ENCODE measurements around the gene PDZD2.
A peak's percentile ranks its signal among the peaks of the same experiment; 100 is the strongest.
"Not testable (repeated sequence)": the region's sequence is repeated elsewhere in the genome, so short reads cannot be mapped to it uniquely, and the experiment has no call there.

PDZD2 gene

DNA sequence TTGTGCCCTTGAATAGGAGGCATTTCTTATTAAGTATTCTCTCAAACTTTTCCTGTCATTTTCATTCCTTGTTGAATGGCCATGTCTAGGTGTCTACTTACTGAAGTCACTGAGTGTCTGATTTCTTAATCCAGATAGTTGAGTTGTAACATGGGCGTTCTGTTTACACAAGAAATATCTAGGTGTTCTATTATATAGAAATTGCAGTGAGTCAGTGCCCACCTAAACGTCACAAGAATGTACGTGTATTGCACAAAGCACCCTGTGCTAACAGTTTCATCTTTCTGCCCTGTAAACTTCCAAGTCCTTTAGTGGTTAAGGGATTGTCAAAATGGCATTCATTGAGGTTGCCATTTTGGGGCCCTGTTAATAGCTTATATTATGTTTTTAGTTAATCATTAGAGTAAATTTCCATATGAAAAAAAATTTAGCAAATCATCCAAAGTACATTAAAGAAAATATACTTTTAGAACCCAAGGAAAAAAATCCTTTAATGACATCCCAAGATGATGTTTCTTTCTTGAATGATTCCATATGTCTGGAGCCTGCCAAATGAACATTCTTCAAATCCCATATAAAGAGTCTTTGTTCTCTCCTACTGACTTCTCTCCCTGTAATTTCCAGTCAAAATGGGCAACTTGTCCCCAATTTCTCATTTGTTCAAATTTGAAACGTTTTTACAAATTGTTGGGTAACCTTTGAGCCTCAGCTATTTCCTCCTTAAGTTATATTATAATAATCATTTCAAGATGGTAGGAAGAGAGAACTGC is 421.0 kb downstream of the PDZD2 start:
- DNase-seq (ENCODE audit: extremely low read depth in 1 of 2, low read depth in 1 of 2) = no peak

DNA sequence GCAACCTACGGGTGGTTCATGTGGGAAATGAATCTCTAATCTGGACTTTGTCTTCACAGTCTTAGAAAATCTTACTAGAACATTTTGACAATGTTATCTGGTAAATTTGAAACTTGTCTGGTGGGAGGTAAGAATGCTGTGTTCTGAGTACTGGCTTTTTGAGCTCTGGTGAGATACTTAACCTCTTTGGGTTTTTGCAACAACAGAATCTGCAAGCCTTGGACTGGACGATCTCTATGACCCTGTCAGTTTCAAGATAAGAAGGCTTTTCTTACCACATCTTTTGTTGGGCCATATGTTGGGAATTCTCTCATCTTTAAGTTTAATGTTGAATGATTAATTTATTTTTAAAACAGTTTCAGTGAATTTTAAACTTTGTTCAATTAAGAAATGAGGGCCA is 422.3 kb downstream of the PDZD2 start:
- no peak for DNase-seq (ENCODE audit: extremely low read depth in 1 of 2, low read depth in 1 of 2)

DNA sequence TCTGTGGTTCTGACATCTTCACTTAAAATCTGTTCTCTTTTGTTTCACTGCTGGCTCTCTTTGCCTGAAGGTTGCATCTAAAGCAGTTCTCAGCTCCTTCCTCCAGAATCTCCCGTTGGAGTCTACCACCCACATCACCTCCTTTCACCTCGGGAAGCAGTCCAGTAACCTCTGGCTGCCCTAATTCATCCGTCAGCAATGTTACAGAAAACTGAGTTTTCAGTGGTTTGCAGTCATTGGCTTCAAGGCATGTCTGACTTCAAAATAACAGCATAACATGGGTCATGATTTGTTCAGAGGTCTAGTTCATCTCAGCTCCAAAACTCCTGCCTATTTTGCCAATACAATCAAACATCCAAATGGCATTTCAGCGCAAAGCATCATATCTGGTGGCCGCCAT is 427.5 kb downstream of the PDZD2 start:
- DNase-seq (ENCODE audit: extremely low read depth in 1 of 2, low read depth in 1 of 2) = no peak

DNA sequence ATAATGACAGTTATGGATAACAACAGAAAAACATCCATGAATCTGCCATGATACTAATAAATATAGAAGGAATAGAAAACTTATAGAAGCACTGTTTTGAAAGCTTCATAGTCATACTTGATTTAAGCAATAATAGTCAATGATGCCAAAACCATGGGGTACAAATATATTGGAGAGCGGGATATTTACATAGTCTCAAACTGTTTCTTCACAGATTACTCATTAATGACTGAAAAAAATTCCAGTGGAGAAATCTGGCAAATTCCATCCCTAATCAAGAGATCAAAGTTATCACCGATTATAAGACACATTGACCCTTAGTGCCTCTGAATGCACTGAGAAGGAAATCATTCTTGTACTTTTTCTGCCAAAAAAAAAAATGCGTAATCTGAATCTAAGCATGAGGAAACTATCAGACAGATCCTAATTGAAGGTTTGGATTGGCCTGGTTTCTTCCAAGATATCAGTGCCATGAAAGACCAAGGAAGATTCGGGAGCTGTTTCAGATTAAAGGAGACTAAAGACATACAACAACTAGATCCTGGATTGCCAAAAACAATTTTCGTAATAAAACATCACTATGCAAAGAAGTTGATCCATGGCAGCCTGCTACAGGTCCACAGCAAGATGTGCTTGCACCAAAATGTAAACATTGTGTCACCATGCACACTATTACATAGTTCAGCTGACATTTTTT is 429.0 kb downstream of the PDZD2 start:
- no peak for DNase-seq (ENCODE audit: extremely low read depth in 1 of 2, low read depth in 1 of 2)

DNA sequence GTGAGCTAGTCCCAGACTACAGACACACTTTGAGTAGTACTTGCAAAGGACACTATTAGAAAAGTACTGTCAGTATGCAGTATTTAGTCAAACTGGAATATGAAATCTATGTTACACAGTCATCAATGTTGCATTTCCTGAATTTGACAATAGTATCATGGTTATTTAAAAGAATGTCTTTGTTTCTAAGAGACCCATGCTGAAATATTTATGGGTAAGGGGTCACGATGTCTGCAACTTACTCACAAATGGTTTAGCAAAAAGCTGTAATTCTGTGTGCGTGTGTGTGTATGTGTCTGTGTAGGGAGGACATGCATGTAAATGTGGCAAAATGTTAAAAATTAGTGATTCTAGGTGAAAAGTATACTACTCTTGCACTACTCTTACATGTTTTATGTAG is 429.6 kb downstream of the PDZD2 start:
- DNase-seq (ENCODE audit: extremely low read depth in 1 of 2, low read depth in 1 of 2) = no peak

DNA sequence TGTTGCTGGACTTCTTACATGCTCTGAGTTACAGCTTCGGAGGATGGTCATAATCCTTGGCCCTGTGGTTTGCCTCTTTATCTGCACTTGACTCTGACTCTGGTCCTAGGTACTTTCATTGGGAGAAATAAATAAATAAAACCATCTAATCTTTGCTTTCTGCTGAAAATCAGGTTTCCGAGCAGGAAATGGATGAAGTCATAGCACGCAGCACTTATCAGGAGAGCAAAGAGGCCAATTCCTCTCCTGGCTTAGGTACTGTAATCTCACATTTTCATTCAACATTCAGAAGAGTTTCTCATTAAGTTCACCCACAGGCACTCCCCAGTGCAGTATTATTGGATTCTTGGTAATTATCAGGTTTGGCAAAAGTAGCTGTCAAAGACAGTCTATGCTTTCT is 430.5 kb downstream of the PDZD2 start:
- no peak for DNase-seq (ENCODE audit: extremely low read depth in 1 of 2, low read depth in 1 of 2)

DNA sequence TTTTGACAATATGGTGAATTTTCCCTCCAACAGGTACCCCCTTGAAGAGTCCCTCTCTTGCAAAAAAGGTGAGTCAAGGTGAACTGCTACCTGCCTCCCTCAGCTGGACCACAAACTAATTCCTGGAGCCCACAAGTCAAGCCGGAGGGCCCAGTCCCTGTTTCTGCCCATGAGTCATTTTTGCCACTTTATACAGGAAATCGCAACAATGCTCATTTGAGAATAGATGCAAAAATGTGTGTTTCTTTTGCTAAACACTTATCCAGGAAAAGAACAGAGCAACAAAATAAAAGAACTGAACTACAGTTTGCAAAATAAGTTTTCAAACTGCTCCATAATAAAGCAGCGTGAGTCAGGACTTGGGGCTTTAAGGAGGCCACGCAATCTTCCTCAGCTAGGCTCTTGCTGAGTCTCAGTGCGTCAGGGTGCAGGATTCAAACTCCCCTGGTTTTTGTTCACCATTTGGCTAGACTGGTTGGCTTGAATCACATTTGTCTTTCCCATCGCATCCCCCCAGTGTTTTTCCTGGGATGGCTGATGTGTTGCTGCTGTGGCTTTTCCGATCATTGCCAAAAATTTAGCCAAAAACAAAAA is 432.5 kb downstream of the PDZD2 start:
- DNase-seq (ENCODE audit: extremely low read depth in 1 of 2, low read depth in 1 of 2) = no peak

DNA sequence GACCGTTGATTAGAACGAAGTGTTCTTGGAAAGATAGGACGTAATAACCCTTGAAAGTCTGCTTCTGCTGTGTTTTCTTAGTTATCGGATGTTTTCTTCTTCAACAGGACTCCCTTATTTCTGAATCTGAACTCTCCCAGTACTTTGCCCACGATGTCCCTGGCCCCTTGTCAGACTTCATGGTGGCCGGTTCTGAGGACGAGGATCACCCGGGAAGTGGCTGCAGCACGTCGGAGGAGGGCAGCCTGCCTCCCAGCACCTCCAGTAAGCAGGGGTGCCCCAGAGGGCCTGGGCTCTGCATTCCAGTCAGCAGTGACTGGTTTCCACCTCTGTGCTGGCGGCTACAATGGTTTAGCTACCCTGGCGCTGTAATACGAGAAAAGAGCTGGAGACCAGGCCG is 433.1 kb downstream of the PDZD2 start:
- DNase-seq (ENCODE audit: extremely low read depth in 1 of 2, low read depth in 1 of 2) = no peak

DNA sequence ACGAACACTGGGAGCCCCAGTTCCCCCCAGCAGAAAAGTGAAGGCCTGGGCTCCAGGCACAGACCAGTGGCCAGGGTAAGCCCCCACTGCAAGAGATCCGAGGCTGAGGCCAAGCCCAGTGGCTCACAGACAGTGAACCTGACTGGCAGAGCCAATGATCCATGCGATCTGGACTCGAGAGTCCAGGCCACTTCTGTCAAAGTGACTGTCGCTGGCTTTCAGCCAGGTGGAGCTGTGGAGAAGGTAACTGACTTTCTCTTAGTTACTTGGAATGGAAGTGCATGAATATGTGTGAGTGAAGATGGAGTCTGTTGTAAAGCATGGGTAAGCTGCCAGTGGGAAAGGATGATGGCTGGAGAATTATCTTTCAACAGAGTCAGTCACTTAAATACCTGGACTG is 435.5 kb downstream of the PDZD2 start:
- no peak for DNase-seq (ENCODE audit: extremely low read depth in 1 of 2, low read depth in 1 of 2)

DNA sequence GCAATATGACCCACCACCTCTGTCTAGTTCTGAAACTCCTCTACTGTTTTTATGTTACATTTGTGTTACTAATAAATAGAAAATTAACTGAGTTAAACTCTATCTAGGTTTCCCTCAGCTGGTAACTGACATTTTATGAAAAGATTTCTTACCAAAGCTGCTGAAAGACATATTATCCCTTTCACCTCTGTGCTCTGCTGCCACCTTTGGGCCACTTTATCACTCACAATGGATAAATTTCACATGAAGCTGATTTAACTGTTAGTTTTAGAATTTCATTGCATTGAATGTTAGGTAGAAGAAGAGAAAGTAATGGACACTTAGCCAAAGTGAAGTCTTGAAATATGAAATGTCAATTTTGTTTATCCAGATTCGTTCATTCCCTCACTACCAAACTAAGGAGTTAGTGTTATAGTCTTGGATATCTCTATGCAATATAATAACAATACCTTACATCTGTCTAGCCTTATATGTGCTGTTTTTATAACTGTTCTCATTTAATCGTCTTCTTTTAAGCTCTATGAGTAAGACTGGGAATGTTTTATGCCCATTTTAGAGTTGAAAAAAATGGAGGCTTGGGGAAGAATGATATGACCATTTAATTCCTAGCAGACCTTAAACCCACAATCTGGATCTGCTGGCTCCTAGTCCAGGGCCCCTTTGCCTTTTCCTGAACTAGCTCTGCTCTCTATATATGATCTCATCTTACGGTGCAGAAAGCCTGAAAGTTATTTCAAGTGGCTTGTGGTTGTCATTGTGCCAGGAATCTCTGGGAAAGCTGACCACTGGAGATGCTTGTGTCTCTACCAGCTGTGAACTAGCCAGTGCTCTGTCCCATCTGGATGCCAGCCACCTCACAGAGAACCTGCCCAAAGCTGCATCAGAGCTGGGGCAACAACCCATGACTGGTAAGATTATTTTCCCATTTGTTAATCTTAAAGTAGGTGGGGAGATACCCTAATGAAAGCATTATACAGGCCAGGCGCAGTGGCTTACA is 438.1 kb downstream of the PDZD2 start:
- peak in 1 of 2 donors; percentile 5 for DNase-seq (ENCODE audit: extremely low read depth in 1 of 2, low read depth in 1 of 2)

DNA sequence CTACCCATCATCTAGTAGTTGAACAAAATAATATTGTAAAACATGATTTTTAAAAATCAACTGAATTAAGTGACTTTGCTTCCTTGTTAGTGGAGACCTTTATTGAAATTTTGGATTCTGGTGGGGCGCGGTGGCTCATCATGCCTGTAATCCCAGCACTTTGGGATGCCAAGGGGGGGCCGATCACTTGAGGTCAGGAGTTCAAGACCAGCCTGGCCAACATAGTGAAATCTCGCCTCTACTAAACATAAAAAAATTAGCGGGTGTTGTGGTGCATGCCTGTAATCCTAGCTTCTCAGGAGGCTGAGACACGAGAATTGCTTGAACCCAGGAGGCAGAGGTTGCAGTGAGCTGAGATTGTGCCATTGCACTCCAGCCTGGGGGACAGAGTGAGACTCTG is 439.9 kb downstream of the PDZD2 start:
- not testable (repeated sequence) for DNase-seq (ENCODE audit: extremely low read depth in 1 of 2, low read depth in 1 of 2)

DNA sequence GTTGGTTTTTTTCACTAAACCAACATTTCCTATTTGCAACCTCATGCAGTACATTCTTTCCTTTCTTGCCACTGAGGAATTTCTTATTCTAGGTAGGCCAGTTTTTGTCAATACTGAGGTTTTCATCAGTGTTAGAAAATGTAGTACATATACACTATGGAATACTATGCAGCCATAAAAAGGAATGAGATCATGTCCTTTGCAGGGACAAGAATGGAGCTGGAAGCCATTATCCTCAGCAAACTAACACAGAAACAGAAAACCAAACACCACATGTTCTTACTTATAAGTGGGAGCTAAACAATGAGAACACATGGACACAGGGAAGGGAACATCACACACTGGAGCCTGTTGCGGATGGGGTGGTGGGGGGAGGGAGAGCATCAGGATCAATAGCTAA is 441.6 kb downstream of the PDZD2 start:
- not testable (repeated sequence) for DNase-seq (ENCODE audit: extremely low read depth in 1 of 2, low read depth in 1 of 2)

DNA sequence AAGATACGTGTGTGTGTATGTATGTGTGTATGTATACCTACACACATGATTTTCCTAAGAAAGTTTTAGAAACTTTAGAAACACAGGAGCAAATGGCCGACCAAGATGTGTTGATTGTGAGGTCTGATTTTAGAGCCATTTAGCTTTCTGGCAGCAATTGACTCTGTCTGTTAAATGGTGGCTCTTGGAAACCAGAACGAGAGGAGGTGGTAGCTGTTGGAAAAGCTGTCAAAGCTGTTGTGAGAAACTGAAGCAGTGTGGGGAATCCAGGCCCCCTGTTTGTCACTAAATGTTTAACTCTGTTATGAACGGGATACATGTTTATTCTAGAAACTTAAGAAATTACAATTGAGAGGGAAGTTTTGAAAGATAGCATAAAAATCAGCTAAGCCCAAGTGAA is 443.8 kb downstream of the PDZD2 start:
- no peak for DNase-seq (ENCODE audit: extremely low read depth in 1 of 2, low read depth in 1 of 2)

DNA sequence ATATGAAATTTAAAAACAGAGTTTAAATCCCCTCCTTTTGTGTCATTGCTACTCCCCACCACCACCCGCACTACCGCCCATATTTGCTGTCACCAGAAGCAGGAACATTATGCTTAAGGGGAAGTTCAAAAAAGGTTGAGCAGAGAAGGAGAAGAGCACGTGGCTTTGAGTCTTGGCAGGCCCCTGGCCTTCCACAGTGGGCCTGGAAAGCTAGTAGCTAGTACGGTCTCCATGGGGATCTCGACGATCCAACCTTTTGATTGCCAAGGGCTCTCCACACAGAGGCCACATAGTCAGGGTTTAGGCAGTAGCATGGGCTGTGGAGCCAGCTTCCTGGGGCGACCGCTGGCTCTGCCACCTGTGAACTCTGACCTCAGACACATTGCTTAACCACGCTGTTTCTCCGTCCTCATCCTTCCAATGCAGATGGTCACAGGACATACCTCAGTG is 445.1 kb downstream of the PDZD2 start:
- DNase-seq (ENCODE audit: extremely low read depth in 1 of 2, low read depth in 1 of 2) = no peak

DNA sequence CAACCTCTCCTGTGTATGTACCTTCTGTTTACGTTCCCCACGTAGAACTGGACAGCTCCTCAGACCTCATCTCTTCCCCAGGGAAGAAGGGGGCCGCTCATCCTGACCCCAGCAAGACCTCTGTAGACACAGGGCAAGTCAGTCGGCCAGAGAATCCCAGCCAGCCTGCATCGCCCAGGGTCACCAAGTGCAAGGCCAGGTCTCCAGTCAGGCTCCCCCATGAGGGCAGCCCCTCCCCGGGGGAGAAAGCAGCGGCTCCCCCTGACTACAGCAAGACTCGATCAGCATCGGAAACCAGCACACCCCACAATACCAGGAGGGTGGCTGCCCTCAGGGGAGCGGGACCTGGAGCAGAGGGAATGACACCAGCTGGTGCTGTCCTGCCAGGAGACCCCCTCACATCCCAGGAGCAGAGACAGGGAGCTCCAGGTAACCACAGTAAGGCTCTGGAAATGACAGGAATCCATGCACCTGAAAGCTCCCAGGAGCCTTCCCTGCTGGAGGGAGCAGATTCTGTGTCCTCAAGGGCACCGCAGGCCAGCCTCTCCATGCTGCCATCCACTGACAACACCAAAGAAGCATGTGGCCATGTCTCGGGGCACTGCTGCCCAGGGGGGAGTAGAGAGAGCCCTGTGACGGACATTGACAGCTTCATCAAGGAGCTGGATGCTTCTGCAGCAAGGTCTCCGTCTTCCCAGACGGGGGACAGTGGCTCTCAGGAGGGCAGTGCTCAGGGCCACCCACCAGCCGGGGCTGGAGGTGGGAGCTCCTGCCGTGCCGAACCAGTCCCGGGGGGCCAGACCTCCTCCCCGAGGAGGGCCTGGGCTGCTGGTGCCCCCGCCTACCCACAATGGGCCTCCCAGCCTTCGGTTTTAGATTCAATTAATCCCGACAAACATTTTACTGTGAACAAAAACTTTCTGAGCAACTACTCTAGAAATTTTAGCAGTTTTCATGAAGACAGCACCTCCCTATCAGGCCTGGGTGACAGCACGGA is 448.5 kb downstream of the PDZD2 start:
- no peak for DNase-seq (ENCODE audit: extremely low read depth in 1 of 2, low read depth in 1 of 2)

DNA sequence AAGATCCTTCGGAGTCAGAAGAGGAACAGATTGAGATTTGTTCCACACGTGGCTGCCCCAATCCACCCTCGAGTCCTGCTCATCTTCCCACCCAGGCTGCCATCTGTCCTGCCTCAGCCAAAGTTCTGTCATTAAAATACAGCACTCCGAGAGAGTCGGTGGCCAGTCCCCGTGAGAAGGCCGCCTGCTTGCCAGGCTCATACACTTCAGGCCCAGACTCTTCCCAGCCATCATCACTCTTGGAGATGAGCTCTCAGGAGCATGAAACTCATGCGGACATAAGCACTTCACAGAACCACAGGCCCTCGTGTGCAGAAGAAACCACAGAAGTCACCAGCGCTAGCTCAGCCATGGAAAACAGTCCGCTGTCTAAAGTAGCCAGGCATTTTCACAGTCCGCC is 449.3 kb downstream of the PDZD2 start:
- no peak for DNase-seq (ENCODE audit: extremely low read depth in 1 of 2, low read depth in 1 of 2)

DNA sequence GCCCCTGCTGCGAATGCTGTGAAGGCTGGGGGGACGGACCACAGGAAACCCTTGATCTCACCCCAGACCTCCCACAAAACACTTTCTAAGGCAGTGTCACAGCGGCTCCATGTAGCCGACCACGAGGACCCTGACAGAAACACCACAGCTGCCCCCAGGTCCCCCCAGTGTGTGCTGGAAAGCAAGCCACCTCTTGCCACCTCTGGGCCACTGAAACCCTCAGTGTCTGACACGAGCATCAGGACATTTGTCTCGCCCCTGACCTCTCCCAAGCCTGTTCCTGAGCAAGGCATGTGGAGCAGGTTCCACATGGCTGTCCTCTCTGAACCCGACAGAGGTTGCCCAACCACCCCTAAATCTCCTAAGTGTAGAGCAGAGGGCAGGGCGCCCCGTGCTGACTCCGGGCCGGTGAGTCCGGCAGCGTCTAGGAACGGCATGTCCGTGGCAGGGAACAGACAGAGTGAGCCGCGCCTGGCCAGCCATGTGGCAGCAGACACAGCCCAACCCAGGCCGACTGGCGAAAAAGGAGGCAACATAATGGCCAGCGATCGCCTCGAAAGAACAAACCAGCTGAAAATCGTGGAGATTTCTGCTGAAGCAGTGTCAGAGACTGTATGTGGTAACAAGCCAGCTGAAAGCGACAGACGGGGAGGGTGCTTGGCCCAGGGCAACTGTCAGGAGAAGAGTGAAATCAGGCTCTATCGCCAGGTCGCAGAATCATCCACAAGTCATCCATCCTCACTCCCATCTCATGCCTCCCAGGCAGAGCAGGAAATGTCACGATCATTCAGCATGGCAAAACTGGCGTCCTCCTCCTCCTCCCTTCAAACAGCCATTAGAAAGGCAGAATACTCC is 450.4 kb downstream of the PDZD2 start:
- DNase-seq (ENCODE audit: extremely low read depth in 1 of 2, low read depth in 1 of 2) = no peak

DNA sequence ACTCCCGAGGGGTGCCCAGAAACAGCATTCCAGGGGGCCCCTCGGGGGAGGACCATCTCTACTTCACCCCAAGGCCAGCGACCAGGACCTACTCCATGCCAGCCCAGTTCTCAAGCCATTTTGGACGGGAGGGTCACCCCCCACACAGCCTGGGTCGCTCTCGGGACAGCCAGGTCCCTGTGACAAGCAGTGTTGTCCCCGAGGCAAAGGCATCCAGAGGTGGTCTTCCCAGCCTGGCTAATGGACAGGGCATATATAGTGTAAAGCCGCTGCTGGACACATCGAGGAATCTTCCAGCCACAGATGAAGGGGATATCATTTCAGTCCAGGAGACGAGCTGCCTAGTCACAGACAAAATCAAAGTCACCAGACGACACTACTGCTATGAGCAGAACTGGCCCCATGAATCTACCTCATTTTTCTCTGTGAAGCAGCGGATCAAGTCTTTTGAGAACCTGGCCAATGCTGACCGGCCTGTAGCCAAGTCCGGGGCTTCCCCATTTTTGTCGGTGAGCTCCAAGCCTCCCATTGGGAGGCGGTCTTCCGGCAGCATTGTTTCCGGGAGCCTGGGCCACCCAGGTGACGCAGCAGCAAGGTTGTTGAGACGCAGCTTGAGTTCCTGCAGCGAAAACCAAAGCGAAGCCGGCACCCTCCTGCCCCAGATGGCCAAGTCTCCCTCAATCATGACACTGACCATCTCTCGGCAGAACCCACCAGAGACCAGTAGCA is 451.3 kb downstream of the PDZD2 start:
- no peak for DNase-seq (ENCODE audit: extremely low read depth in 1 of 2, low read depth in 1 of 2)

All from stimulated activated CD8-positive, alpha-beta memory T cell treated with anti-CD3 and anti-CD28 coated beads, Interleukin-7, amount 100 ng/mL, for 48 hours (primary cell).